Gastroesophageal sphincter (tissue), 4 donors: ENCODE results near the gene RNF213. TPM values are rescaled to one million over a fixed set of nuclear protein-coding genes. Genes with fewer than 3 reads are reported as not detected.

ENCODE experiments used
- ATAC-seq: fragments of 150-250 bp; one replicate; pipeline ENCODE4 v1.9.1; 2016; ENCODE audit warnings: mild to moderate bottlenecking, moderate library complexity
- H3K27ac ChIP-seq, 4 donors: fragments of 200-600 bp; sonication (generic) in 3 of 4; 1 replicate in 3 of 4; 2 replicates in 1 of 4; pipeline ENCODE4 v1.5.1; 2016 to 2019
- H3K27me3 ChIP-seq: fragments of 200-600 bp; sonication (generic); one replicate; pipeline ENCODE4 v1.5.1; 2019
- H3K36me3 ChIP-seq, 2 donors: fragments of 200-600 bp; sonication (generic); one replicate each; pipeline ENCODE4 v1.5.1; 2019; ENCODE audit warnings: control low read depth in 1 of 2
- H3K4me1 ChIP-seq, 3 donors: fragments of 200-600 bp; sonication (generic); 1 replicate in 2 of 3; 2 replicates in 1 of 3; pipeline ENCODE4 v1.5.1; 2016 to 2019; ENCODE audit warnings: control low read depth in 2 of 3
- H3K4me3 ChIP-seq, 2 donors: fragments of 200-600 bp; sonication (generic); one replicate each; pipeline ENCODE4 v1.5.1; 2019; ENCODE audit warnings: mild to moderate bottlenecking in 1 of 2, moderate library complexity in 1 of 2
- H3K9me3 ChIP-seq, 3 donors: fragments of 200-600 bp; sonication (generic); one replicate each; pipeline ENCODE4 v1.5.1; 2017 to 2019; ENCODE audit warnings: control low read depth in 2 of 3
- EP300 ChIP-seq: sonication (generic); formaldehyde crosslinking; IDR thresholded peaks from one replicate; pipeline ENCODE4 v1.6.1; 2017; ENCODE audit warnings: antibody characterized with exemption, mild to moderate bottlenecking
- POLR2A ChIP-seq, 2 donors: fragments of 450-650 bp; IDR thresholded peaks; one replicate each; pipeline ENCODE4 v1.6.1; 2017; ENCODE audit warnings: antibody characterized with exemption in 2 of 2, mild to moderate bottlenecking in 2 of 2, moderate library complexity in 1 of 2
- POLR2AphosphoS5 ChIP-seq: sonication (generic); formaldehyde crosslinking; IDR thresholded peaks from one replicate; pipeline ENCODE4 v1.6.1; 2017; ENCODE audit warnings: antibody characterized with exemption
- WGBS, 2 donors: methylation state at CpG; one replicate each; pipeline ENCODE4 v1.1.5; 2018; ENCODE audit warnings: low coverage in 1 of 2; 5-methylcytosine and 5-hydroxymethylcytosine counted together
- total RNA-seq, 4 donors: library from RNA; depleted of rRNA; stranded (reverse); fragments of >200 nt; gene quantifications; one replicate each; pipeline ENCODE4 v1.1.0, GENCODE V29; 2016
- TF ChIP-seq, protein P1 (sequence below), 4 experiments: fragments of 200-600 bp in 2 of 4; fragments of 450-650 bp in 2 of 4; sonication (generic) in 1 of 4; IDR thresholded peaks; one replicate each; pipeline ENCODE4 v1.5.1; 2017 to 2019; ENCODE audit warnings: antibody characterized with exemption in 4 of 4, mild to moderate bottlenecking in 2 of 4, moderate library complexity in 2 of 4

Gene RNF213
- total RNA-seq, 4 donors from 2014 or later, result 59.2 to 87.6 (median 67.8) TPM

DNA sequence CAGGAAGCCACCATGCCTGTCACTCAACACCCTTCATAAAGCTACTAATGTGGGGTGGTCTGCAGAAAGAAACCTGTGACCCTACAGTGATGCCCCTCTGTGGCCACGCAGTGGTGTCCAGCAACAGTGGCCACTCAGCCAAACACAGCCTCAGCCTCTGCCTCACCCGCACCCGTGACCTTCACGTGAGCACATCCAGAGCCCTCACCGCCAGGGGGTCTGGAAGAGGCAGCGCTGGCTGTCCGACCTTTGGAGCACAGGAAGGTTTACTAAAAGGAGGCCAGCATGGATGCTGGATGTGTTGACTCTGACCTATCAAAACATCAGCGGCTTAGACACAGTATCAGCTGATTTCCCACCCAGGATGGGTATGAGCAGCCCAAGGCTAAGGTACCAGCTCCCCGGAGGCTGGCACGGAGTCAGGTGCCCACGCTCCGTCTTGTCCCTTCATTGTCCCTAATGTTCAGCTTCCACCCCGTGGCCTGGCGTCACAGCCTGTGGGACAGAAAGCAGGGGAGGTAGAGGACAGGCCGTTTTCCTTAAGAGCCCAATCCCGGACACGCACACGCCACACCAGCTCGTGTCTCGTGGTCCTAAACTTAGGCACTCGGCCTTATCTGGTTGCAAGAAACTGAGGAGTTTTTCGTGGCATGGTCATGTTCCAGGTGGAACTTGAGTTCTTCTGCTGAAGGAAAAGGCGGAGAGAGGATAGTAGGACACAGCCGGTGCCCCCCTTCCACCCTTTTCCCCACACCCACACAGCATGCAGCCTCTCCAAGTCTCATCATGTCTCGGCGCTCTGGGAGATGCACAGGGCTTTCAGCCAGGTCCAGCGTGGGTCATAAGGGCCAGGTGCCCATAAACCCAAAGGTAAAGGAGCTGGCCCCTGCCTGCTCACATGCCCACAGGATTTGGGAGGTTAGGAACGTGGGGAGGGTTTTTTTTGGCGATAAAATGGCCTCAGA lies 104.6 kb downstream of the RNF213 start:
- ATAC-seq, result no peak
- Histone ChIP-seq H3K27me3 (no peaks in the 10 kb centered on the region), H3K27ac (no peak overlapping the region), H3K4me1 (peaks cover 0 to 13% (median 0%) of the 10 kb centered on the region in 3 donors), H3K9me3 (no peaks in the 10 kb centered on the region), H3K36me3 (peaks cover 0 to 100% of the 10 kb centered on the region in 2 donors), H3K4me3 (no peak overlapping the region)
- TF ChIP-seq, protein P1, sequence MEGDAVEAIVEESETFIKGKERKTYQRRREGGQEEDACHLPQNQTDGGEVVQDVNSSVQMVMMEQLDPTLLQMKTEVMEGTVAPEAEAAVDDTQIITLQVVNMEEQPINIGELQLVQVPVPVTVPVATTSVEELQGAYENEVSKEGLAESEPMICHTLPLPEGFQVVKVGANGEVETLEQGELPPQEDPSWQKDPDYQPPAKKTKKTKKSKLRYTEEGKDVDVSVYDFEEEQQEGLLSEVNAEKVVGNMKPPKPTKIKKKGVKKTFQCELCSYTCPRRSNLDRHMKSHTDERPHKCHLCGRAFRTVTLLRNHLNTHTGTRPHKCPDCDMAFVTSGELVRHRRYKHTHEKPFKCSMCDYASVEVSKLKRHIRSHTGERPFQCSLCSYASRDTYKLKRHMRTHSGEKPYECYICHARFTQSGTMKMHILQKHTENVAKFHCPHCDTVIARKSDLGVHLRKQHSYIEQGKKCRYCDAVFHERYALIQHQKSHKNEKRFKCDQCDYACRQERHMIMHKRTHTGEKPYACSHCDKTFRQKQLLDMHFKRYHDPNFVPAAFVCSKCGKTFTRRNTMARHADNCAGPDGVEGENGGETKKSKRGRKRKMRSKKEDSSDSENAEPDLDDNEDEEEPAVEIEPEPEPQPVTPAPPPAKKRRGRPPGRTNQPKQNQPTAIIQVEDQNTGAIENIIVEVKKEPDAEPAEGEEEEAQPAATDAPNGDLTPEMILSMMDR (IDR thresholded peaks at IDR 0.05), result no peak
- TF ChIP-seq EP300, result no peak
- no peak for TF ChIP-seq POLR2A (IDR thresholded peaks at IDR 0.05)
- no peak for TF ChIP-seq POLR2AphosphoS5
- 83 to 88% methylated on average over 4 to 7 of the region's 29 CpGs for whole genome bisulfite sequencing, 2 donors

DNA sequence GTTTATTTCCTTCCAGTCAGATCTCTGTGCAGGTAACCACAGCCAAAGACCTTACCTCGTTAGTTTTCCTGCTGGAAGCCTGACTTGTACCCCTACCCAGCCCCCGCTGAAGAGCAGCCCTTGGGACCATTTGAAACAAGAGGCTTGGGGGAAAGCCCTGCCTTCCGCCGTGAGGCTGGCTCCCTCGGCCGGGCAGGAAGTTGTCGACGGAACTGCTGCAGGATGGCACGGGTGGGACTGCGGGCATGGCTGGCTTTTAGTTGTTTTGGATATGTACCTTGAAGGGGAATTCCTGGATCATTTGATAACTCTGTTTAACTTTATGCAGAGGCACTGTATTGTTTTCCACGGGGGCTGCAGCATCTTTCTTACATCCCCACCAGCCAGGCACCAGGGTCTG lies 105.3 kb downstream of the RNF213 start:
- TF ChIP-seq, protein P1 (IDR thresholded peaks at IDR 0.05), result no peak
- TF ChIP-seq EP300, result no peak
- no peak for TF ChIP-seq POLR2A (IDR thresholded peaks at IDR 0.05)
- TF ChIP-seq POLR2AphosphoS5, result no peak
- H3K27me3 ChIP-seq, result no peaks in the 10 kb centered on the region
- peaks cover 0 to 100% of the 10 kb centered on the region in 2 donors for H3K36me3 ChIP-seq
- ATAC-seq, result no peak
- no peaks in the 10 kb centered on the region for H3K9me3 ChIP-seq
- H3K27ac ChIP-seq, result no peak overlapping the region
- no peak overlapping the region for H3K4me3 ChIP-seq
- H3K4me1 ChIP-seq, result peaks cover 0 to 13% (median 0%) of the 10 kb centered on the region in 3 donors
- WGBS, 2 donors, result 73 to 93% methylated on average over 2 to 11 of the region's 11 CpGs

DNA sequence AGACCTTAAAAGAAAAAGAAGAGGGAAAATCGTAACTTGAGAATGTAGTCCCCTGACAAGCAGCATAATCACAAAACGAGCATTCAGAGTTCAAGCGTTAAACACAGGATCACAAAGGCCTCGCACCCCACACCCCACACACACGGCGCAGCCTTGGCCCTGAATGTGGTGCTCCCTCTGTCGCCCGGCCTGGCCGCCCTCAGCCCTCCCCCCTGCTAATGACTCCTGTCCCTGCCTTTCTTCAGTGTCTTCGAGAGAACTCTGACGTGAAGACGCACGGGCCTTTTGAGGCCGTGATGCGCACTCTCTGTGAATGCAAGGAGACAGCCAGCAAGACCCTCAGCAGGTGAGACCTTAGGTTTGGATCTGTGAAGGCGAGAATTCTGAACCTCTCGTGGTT lies 106.9 kb downstream of the RNF213 start:
- 68 to 85% methylated on average over 9 to 17 of the region's 17 CpGs for WGBS, 2 donors

DNA sequence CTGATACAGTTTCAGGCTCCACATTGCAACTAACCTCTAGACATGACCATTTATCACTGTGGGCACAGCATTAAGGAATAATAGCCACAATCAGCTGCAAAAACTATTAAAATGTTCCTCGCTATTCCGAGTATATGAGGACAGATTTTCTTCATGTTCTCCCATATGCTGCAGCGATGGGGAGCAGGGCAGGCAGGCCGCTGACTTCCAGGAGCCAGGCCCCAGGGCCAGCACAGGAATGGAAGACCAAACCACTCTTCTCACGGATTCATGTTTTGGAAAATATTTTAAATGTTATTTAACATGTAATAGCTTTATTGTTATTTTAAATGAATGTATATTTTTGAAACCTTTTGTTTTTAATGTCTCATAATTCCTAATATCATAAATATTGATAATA lies 110.5 kb downstream of the RNF213 start:
- H3K9me3 ChIP-seq, result no peaks in the 10 kb centered on the region
- H3K4me3 ChIP-seq, result no peak overlapping the region
- no peak for TF ChIP-seq POLR2A (IDR thresholded peaks at IDR 0.05)
- no peak for TF ChIP-seq EP300
- TF ChIP-seq, protein P1 (IDR thresholded peaks at IDR 0.05), result no peak
- TF ChIP-seq POLR2AphosphoS5, result no peak
- H3K27ac ChIP-seq, result no peak overlapping the region
- no peak for ATAC-seq
- WGBS, 2 donors, result 50 to 97% methylated on average over 1 to 4 of the region's 5 CpGs
- H3K4me1 ChIP-seq, result no peaks in the 10 kb centered on the region
- peaks cover 0 to 100% of the 10 kb centered on the region in 2 donors for H3K36me3 ChIP-seq
- no peaks in the 10 kb centered on the region for H3K27me3 ChIP-seq

More for the DNA sequence above, 106.9 kb downstream of the RNF213 start:
- ATAC-seq, result no peak
- no peaks in the 10 kb centered on the region for H3K27me3 ChIP-seq
- no peak for TF ChIP-seq POLR2A (IDR thresholded peaks at IDR 0.05)
- no peak for TF ChIP-seq EP300
- TF ChIP-seq, protein P1 (IDR thresholded peaks at IDR 0.05), result no peak
- TF ChIP-seq POLR2AphosphoS5, result no peak
- no peaks in the 10 kb centered on the region for H3K9me3 ChIP-seq
- H3K27ac ChIP-seq, result no peak overlapping the region
- peaks cover 0 to 11% (median 0%) of the 10 kb centered on the region in 3 donors for H3K4me1 ChIP-seq
- peaks cover 0 to 100% of the 10 kb centered on the region in 2 donors for H3K36me3 ChIP-seq
- H3K4me3 ChIP-seq, result no peak overlapping the region
